Suprapubic skin (tissue), 4 donors: Measurements from ENCODE around the gene MISP. TPM values are rescaled to one million over a fixed set of nuclear protein-coding genes. Genes with fewer than 3 reads are reported as not detected.

ENCODE experiments used
- DNase-seq, 2 donors: peaks; one replicate each; pipeline ENCODE4 v3.0.0-alpha.2; 2019; ENCODE audit warnings: low spot score in 2 of 2
- H3K27ac ChIP-seq: fragments of 200-600 bp; sonication (generic); one replicate; pipeline ENCODE4 v1.5.1; 2019
- H3K27me3 ChIP-seq: fragments of 200-600 bp; sonication (generic); one replicate; pipeline ENCODE4 v1.5.1; 2019
- H3K36me3 ChIP-seq: fragments of 200-600 bp; sonication (generic); one replicate; pipeline ENCODE4 v1.5.1; 2019
- H3K4me1 ChIP-seq: fragments of 200-600 bp; sonication (generic); one replicate; pipeline ENCODE4 v1.5.1; 2019
- H3K4me3 ChIP-seq: fragments of 200-600 bp; sonication (generic); one replicate; pipeline ENCODE4 v1.5.1; 2019; ENCODE audit warnings: mild to moderate bottlenecking
- H3K9me3 ChIP-seq: fragments of 200-600 bp; sonication (generic); one replicate; pipeline ENCODE4 v1.5.1; 2019
- CTCF ChIP-seq, 2 donors: fragments of 200-600 bp in 1 of 2; fragments of 450-650 bp in 1 of 2; sonication (generic) in 1 of 2; IDR thresholded peaks; one replicate each; pipeline ENCODE4 v1.5.1; 2016 to 2019; ENCODE audit warnings: antibody characterized with exemption in 2 of 2, mild to moderate bottlenecking in 1 of 2, moderate library complexity in 1 of 2
- EP300 ChIP-seq: sonication (generic); formaldehyde crosslinking; IDR thresholded peaks from one replicate; pipeline ENCODE4 v1.6.1; 2017; ENCODE audit warnings: antibody characterized with exemption
- POLR2A ChIP-seq, 2 donors: fragments of 450-650 bp; IDR thresholded peaks; one replicate each; pipeline ENCODE4 v1.6.1; 2017; ENCODE audit warnings: antibody characterized with exemption in 2 of 2, mild to moderate bottlenecking in 2 of 2, moderate library complexity in 2 of 2
- POLR2AphosphoS5 ChIP-seq, 3 donors: sonication (generic); formaldehyde crosslinking; IDR thresholded peaks; one replicate each; pipeline ENCODE4 v1.6.1; 2017; ENCODE audit warnings: antibody characterized with exemption in 3 of 3
- WGBS: methylation state at CpG from one replicate; pipeline ENCODE4 v1.1.5; 2018; 5-methylcytosine and 5-hydroxymethylcytosine counted together
- total RNA-seq, 4 donors: library from RNA; depleted of rRNA; stranded (reverse); fragments of >200 nt; gene quantifications; one replicate each; pipeline ENCODE4 v1.1.0, GENCODE V29; 2016

MISP gene
- total RNA-seq, 4 donors from 2014 or later = 0.60 to 6.5 (median 2.0) TPM; not detected in 1

GRCh38 chr19:772730-773436 is 22.0 kb downstream of the MISP start:
- Histone ChIP-seq H3K4me3 (no peak overlapping the region), H3K27ac (no peak overlapping the region), H3K9me3 (no peaks in the 10 kb centered on the region), H3K4me1 (peaks cover 12% of the 10 kb centered on the region), H3K36me3 (no peaks in the 10 kb centered on the region), H3K27me3 (no peaks in the 10 kb centered on the region)
- DNase-seq = no peak
- TF ChIP-seq CTCF (IDR thresholded peaks at IDR 0.05) = no peak
- no peak for TF ChIP-seq POLR2AphosphoS5 (IDR thresholded peaks at IDR 0.05)
- TF ChIP-seq POLR2A (IDR thresholded peaks at IDR 0.05) = no peak
- TF ChIP-seq EP300 = no peak
- WGBS = 93% methylated on average over 10 of the region's 18 CpGs

- 76% methylated on average over 18 of the region's 18 CpGs for WGBS
- H3K4me1 ChIP-seq = peaks cover 23% of the 10 kb centered on the region
- no peak for TF ChIP-seq POLR2A (IDR thresholded peaks at IDR 0.05)
- TF ChIP-seq CTCF (IDR thresholded peaks at IDR 0.05) = no peak
- no peaks in the 10 kb centered on the region for H3K36me3 ChIP-seq
- DNase-seq = no peak
- H3K4me3 ChIP-seq = no peak overlapping the region
- H3K9me3 ChIP-seq = no peaks in the 10 kb centered on the region
- no peaks in the 10 kb centered on the region for H3K27me3 ChIP-seq
- no peak overlapping the region for H3K27ac ChIP-seq
Observed at GRCh38 chr19:776549-776948, 25.6 kb downstream of the MISP start.

- DNase-seq = peak; percentile 90 to 91
- H3K36me3 ChIP-seq = no peaks in the 10 kb centered on the region
- H3K4me1 ChIP-seq = peaks cover 42% of the 10 kb centered on the region
- no peak for TF ChIP-seq EP300
- no peak for TF ChIP-seq CTCF (IDR thresholded peaks at IDR 0.05)
- TF ChIP-seq POLR2AphosphoS5 (IDR thresholded peaks at IDR 0.05) = peak in 2 of 3 donors; percentile 69 to 79
- no peak for TF ChIP-seq POLR2A (IDR thresholded peaks at IDR 0.05)
- H3K9me3 ChIP-seq = no peaks in the 10 kb centered on the region
- H3K27ac ChIP-seq = peak overlapping the region; percentile 70
- WGBS = 34% methylated on average over 32 of the region's 36 CpGs
- no peaks in the 10 kb centered on the region for H3K27me3 ChIP-seq
- no peak overlapping the region for H3K4me3 ChIP-seq
Observed at GRCh38 chr19:778910-779653, 28.2 kb downstream of the MISP start.

GRCh38 chr19:780935-781334 is 30.0 kb downstream of the MISP start:
- H3K27ac ChIP-seq = no peak overlapping the region
- TF ChIP-seq CTCF (IDR thresholded peaks at IDR 0.05) = no peak
- H3K4me1 ChIP-seq = peaks cover 42% of the 10 kb centered on the region
- no peaks in the 10 kb centered on the region for H3K9me3 ChIP-seq
- H3K27me3 ChIP-seq = no peaks in the 10 kb centered on the region
- H3K4me3 ChIP-seq = no peak overlapping the region
- no peak for DNase-seq
- WGBS = 78% methylated on average over 3 of the region's 15 CpGs
- no peaks in the 10 kb centered on the region for H3K36me3 ChIP-seq

GRCh38 chr19:781800-782184 is 30.9 kb downstream of the MISP start:
- 94% methylated on average over 19 of the region's 19 CpGs for WGBS
- peak overlapping the region; percentile 67 for H3K27ac ChIP-seq
- H3K4me3 ChIP-seq = no peak overlapping the region

More at GRCh38 chr19:781800-782184, 30.9 kb downstream of the MISP start:
- TF ChIP-seq POLR2AphosphoS5 (IDR thresholded peaks at IDR 0.05) = no peak
- peak in 1 of 2 donors; percentile 59 for DNase-seq
- H3K4me1 ChIP-seq = peaks cover 42% of the 10 kb centered on the region
- H3K9me3 ChIP-seq = no peaks in the 10 kb centered on the region
- no peaks in the 10 kb centered on the region for H3K27me3 ChIP-seq
- no peaks in the 10 kb centered on the region for H3K36me3 ChIP-seq
